Activated CD4-positive, alpha-beta T cell treated with anti-CD3 and anti-CD28 coated beads, Interleukin-2, amount 10 ng/mL, durations not matched to agents 7 days and 5 days (primary cell): ENCODE measurements around the gene UBE2G2. TPM values are rescaled to one million over a fixed set of nuclear protein-coding genes. Genes with fewer than 3 reads are reported as not detected.
"Not testable (repeated sequence)": the region's sequence is repeated elsewhere in the genome, so short reads cannot be mapped to it uniquely, and the experiment has no call there.

ENCODE experiments used
- CTCF ChIA-PET: fragments of 350-600 bp; sonication (Branson Sonifier 250); formaldehyde crosslinking; loops from one replicate; lab custom pipeline; 2021; ENCODE audit warnings: antibody characterized with exemption; lab: Charles Lee
- POLR2A ChIA-PET: fragments of 350-600 bp; sonication (Branson Sonifier 250); formaldehyde crosslinking; loops from one replicate; lab custom pipeline; 2021; ENCODE audit warnings: antibody characterized with exemption; lab: Charles Lee
- DNase-seq: peaks from one replicate; pipeline ENCODE4 v3.0.0-alpha.2; 2020
- H3K27ac Mint-ChIP-seq: one replicate; pipeline ENCODE4 v1.8.0; 2021; ENCODE audit warnings: mild to moderate bottlenecking, moderate library complexity, mixed read lengths
- H3K27me3 Mint-ChIP-seq: one replicate; pipeline ENCODE4 v1.8.0; 2021; ENCODE audit warnings: mixed read lengths
- H3K36me3 Mint-ChIP-seq: one replicate; pipeline ENCODE4 v1.8.0; 2021; ENCODE audit warnings: low read depth, mixed read lengths
- H3K4me1 Mint-ChIP-seq: one replicate; pipeline ENCODE4 v1.8.0; 2021; ENCODE audit warnings: mixed read lengths
- H3K4me3 Mint-ChIP-seq: one replicate; pipeline ENCODE4 v1.8.0; 2021; ENCODE audit warnings: mild to moderate bottlenecking, moderate library complexity, mixed read lengths
- H3K9me3 Mint-ChIP-seq: one replicate; pipeline ENCODE4 v1.8.0; 2021; ENCODE audit warnings: mixed read lengths
- total RNA-seq, 2 experiments: library from RNA; stranded (reverse); gene quantifications; one replicate each; pipeline ENCODE4 v1.2.3, GENCODE V29; 2021

The UBE2G2 gene
- total RNA-seq, 2 experiments from 2014 or later, result 95.8 to 103 TPM

DNA sequence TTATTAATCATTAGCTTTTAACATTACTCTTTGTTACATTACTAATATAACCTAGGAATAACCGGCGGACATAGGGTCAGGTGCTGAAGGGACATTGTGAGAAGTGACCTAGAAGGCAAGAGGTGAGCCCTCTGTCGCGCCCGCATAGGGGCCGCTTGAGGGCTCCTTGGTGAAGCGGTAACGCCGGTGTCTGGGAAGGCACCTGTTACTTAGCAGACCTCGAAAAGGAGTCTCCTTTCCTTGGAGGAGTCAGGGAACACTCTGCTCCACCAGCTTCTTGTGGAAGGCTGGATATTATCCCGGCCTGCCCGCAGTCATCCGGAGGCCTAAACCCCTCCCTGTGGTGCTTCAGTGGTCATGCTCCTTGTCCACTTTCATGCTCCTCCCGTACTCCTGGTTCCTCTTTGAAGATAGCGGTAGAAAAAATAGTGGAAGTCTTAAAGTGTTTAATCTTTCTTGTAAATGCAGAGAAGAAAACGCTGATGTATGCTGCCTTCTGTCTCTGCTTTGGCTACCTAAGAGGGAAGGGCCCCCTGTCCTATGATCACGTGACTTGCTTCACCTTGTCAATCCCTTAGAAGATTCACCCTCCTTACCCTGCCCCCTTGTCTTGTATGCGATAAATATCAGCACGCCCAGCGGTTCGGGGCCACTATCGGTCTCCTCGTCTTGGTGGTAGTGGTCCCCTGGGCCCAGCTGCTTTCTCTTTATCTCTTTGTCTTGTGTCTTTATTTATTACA is 31.1 kb upstream of the UBE2G2 start:
- POLR2A ChIA-PET, result not testable (repeated sequence)

DNA sequence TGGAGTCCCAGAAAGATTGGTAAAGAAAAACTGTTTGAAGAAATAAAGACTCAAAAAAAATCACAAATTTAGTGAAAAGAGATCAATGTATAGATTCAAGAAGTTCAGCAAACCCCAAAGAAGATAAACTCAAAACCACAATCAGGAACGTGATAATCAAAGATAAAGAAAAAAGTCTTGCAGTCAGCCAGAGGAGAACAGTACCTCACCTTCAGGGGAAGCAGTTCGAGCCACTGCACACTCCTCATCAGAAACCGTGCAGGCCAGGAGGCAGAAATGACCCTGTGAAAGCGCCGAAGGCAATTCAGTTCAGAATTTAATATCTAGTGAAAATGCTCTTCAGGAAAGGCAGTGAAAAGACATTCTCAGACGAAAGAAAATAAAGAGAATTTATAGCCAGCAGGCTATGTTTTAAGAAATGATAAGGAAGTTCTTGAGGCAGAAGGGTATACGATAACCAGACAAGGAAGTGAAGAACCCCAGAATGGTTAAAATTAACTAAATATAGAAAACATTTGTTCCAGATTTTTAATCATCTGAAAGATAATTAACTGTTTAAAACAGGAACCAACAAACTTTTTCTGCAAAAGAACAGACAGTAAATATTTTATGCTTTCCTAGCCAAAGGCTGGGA is 29.7 kb upstream of the UBE2G2 start:
- ChIA-PET POLR2A (no interaction called here), CTCF (no interaction called here)
- Mint-ChIP-seq H3K27ac (no peak overlapping the region), H3K9me3 (peaks cover 29% of the 10 kb centered on the region), H3K4me1 (peaks cover 7% of the 10 kb centered on the region), H3K36me3 (peaks cover 11% of the 10 kb centered on the region), H3K27me3 (peaks cover 21% of the 10 kb centered on the region), H3K4me3 (no peak overlapping the region)
- DNase-seq, result no peak

More for the DNA sequence above, 31.1 kb upstream of the UBE2G2 start:
- CTCF ChIA-PET, result interaction anchor here (1.2 kb wide), 1 partner anchor 29 kb away, joined by 3 read pairs; no protein-coding TSS in a partner anchor
- DNase-seq, H3K27ac Mint-ChIP-seq, H3K4me3 Mint-ChIP-seq, H3K4me1 Mint-ChIP-seq, H3K36me3 Mint-ChIP-seq: not testable (repeated sequence)
- Mint-ChIP-seq H3K27me3 (peaks cover 13% of the 10 kb centered on the region), H3K9me3 (peaks cover 21% of the 10 kb centered on the region)

DNA sequence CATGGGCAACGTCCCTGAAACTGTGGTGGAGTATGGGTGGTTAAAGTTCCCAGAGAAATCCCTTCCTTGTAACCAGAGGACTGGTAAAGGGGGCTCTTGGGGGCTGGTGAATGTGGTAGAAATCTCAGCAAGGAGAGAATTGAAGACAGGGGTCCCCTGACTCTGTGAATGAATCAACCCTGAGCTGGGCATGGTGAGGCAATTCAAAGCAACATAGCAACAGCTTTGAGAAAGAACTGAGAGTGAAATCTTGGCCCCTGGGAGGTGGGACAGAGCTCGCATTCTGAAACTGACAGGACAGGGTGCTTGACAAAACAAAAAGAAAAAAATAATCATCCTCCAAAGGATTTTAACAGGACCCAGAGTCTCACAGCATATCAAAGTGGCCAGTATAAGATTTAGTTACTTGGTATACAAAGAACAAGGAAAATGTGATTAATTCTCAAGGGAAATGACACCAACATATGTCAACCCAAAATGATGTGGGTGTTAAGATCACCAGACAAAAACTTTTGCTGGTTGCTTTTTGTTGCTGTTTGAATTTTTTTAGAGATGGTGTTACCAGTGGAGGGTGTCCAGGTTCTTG is 28.0 kb upstream of the UBE2G2 start:
- no peak overlapping the region for H3K27ac Mint-ChIP-seq
- H3K36me3 Mint-ChIP-seq, result peaks cover 11% of the 10 kb centered on the region
- peaks cover 7% of the 10 kb centered on the region for H3K4me1 Mint-ChIP-seq
- H3K9me3 Mint-ChIP-seq, result peaks cover 32% of the 10 kb centered on the region
- DNase-seq, result no peak
- H3K4me3 Mint-ChIP-seq, result no peak overlapping the region
- peaks cover 21% of the 10 kb centered on the region for H3K27me3 Mint-ChIP-seq
- ChIA-PET POLR2A (no interaction called here), CTCF (no interaction called here)

DNA sequence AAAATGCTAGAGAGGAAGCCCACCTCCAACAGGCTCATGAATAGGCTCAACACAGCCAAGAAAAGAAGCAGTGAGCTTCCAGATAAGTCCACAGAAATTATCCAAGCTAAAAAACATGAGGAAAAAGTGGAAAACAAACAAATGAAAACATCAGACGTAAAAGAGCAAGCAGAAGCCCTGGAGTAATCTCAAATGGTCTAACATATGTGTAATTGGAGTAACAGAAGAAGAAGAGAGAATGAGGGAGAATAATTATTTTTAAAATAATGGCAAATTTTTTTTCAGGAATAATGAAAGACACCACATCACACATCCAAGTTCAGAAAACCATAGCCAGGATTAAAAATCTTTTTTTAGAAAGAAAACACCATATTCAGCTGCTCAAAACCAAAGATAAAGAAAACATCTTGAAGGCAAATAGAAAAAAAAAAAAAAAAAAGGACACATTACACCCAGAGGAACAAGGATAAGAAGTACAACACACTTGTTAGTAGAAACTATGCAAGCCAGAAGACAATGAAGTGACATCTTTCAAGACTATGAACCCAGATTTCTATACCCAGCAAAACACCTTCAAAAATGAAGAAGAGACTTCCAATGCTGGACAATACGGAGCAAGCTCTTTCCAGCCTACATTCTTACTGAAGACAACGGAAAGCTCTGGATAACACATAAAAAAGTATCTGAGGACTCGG is 26.9 kb upstream of the UBE2G2 start:
- ChIA-PET POLR2A (no interaction called here), CTCF (interaction anchor here (0.7 kb wide), 1 partner anchor 172 kb away, joined by 6 read pairs; no protein-coding TSS in a partner anchor)
- peaks cover 11% of the 10 kb centered on the region for H3K36me3 Mint-ChIP-seq
- peaks cover 21% of the 10 kb centered on the region for H3K27me3 Mint-ChIP-seq
- H3K27ac Mint-ChIP-seq, result no peak overlapping the region
- peaks cover 35% of the 10 kb centered on the region for H3K9me3 Mint-ChIP-seq
- peaks cover 7% of the 10 kb centered on the region for H3K4me1 Mint-ChIP-seq
- H3K4me3 Mint-ChIP-seq, result no peak overlapping the region
- no peak for DNase-seq

DNA sequence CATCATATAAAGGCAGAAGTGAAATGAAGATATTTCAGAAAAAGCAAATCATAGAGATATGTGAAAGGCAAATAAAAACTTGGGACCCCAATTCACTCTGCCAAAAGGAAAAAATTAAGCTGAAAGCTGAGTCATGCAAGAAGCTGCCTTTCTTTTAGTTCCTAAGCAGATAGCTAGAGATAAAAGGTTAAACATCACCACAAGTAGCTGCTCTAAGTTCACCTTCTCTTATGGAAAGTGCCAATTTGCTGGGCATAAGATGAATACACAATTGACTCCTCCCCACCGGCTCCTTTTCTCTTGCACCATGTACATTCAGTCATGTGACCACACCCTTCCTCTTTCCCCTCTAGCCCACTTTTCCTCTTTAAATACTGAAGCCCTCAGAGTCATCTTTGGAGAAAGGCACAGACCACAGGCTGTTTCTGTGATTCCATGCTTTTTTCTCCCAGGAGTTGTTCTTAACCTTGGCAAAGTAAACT is 21.6 kb upstream of the UBE2G2 start:
- peaks cover 5% of the 10 kb centered on the region for H3K36me3 Mint-ChIP-seq
- peaks cover 37% of the 10 kb centered on the region for H3K9me3 Mint-ChIP-seq
- no peak for DNase-seq
- ChIA-PET CTCF (interaction anchor here (1.1 kb wide), 1 partner anchor 24 kb away, joined by 4 read pairs; no protein-coding TSS in a partner anchor), POLR2A (no interaction called here)
- H3K4me1 Mint-ChIP-seq, result peaks cover 2% of the 10 kb centered on the region
- H3K4me3 Mint-ChIP-seq, result no peak overlapping the region
- peaks cover 14% of the 10 kb centered on the region for H3K27me3 Mint-ChIP-seq
- no peak overlapping the region for H3K27ac Mint-ChIP-seq

DNA sequence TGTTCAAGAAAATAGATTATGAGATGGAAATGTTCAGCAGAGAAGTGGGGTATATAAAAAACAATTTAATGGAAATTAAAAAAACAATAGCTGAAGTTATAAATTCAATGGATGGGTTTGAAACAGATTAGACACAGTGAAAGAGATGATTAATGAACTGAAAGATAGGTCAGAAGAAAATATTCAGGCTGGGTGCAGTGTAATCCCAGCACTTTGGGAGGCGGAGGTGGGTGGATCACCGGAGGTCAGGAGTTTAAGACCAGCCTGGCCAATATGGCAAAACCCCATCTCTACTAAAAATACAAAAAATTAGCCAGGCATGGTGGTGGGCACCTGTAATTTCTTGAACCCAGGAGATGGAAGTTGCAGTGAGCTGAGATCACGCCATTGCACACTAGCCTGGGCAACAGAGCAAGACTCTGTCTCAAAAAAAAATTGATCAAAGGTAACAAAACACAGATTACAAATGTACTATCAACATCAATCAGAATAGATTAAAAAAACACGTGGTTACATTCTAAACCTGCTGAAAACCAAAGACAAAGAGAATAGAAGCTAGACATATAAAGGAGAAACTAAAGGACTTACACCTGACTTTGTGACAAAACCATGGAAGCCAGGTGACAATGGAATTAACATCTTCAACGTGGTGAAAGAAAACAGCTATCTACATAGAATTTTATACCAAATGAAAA is 21.0 kb upstream of the UBE2G2 start:
- H3K27me3 Mint-ChIP-seq, result peaks cover 9% of the 10 kb centered on the region
- peaks cover 2% of the 10 kb centered on the region for H3K4me1 Mint-ChIP-seq
- no peak overlapping the region for H3K4me3 Mint-ChIP-seq
- DNase-seq, result no peak
- CTCF ChIA-PET, result interaction anchor here (1.1 kb wide), 1 partner anchor 25 kb away, joined by 4 read pairs; no protein-coding TSS in a partner anchor
- H3K36me3 Mint-ChIP-seq, result peaks cover 2% of the 10 kb centered on the region
- POLR2A ChIA-PET, result no interaction called here
- peaks cover 32% of the 10 kb centered on the region for H3K9me3 Mint-ChIP-seq
- H3K27ac Mint-ChIP-seq, result no peak overlapping the region

DNA sequence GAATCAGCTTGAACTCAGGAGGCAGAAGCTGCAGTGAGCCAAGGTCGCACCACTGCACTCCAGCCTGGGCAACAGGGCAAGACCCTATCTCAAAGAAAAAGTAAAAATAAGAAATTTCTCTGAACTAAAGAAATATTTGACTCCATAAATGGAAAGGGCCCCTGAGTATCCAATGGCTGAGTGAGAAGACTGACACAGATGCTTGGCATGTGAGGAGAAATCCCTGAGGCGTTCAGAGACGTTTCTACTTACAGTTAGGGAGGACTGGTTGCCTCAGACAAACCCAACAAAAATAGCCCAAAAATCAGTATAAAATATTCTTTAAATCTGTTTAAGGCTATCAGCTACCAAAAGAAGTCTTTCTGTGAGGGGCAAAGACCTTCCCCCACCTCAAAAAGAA is 19.2 kb upstream of the UBE2G2 start:
- peaks cover 2% of the 10 kb centered on the region for H3K27me3 Mint-ChIP-seq

DNA sequence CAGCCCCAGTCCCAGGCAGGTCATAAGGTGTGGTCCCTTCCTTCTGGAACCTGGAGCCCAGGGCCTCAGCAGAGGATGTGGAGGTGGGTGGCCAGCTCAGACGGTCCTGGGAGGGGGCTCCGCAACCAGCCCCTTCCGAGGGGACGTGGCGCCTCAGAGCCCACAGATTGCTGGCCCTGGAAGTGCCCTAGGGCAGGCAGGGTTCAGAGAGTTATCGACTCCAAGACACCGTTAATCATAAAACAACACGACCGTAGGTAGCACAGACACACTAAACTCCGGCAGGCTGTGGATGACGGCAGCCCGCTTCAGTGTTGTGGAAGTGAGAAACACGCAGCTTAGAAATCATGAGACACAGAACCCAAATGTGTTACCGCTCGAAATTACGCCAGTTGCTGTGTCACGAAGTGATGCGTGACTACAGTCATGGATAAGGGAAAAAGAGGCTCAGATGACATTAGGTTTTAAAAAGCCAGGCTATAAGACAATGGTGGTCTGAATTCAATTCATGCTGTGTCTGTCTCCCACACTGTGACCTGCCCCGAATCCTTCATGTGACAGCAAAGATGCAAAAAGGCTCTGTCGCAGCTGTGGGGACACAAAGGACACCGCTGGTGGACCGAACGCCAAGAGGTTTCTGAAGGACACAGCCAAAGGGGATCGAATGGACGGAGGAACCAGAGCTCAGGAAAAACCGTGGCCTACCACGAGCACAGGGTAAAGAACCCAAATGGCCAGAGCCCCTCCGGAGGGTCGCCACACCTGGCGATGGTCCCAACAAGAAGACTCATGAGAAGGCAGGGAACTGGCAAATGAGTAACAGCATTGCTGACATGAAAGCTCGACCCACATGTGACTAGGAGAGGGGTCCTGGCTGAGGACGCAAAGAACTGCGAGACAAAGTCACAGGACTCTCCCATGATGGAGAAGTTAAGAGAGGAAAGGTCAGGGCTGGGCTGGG is 17.9 kb upstream of the UBE2G2 start:
- H3K4me1 Mint-ChIP-seq, result peaks cover 20% of the 10 kb centered on the region
- H3K27ac Mint-ChIP-seq, result peak overlapping the region; percentile 80
- H3K36me3 Mint-ChIP-seq, result peaks cover 2% of the 10 kb centered on the region
- H3K27me3 Mint-ChIP-seq, result peaks cover 2% of the 10 kb centered on the region
- CTCF ChIA-PET, result no interaction called here
- H3K9me3 Mint-ChIP-seq, result peaks cover 22% of the 10 kb centered on the region
- DNase-seq, result no peak
- H3K4me3 Mint-ChIP-seq, result peak overlapping the region; percentile 63
- POLR2A ChIA-PET, result no interaction called here

More for the DNA sequence above, 19.2 kb upstream of the UBE2G2 start:
- no peak for DNase-seq
- POLR2A ChIA-PET, result no interaction called here
- Mint-ChIP-seq H3K9me3 (peaks cover 22% of the 10 kb centered on the region), H3K27ac (no peak overlapping the region), H3K4me1 (peaks cover 15% of the 10 kb centered on the region), H3K36me3 (peaks cover 2% of the 10 kb centered on the region), H3K4me3 (no peak overlapping the region)
- CTCF ChIA-PET, result interaction anchor here (0.8 kb wide), 1 partner anchor 30 kb away, joined by 3 read pairs; no protein-coding TSS in a partner anchor

DNA sequence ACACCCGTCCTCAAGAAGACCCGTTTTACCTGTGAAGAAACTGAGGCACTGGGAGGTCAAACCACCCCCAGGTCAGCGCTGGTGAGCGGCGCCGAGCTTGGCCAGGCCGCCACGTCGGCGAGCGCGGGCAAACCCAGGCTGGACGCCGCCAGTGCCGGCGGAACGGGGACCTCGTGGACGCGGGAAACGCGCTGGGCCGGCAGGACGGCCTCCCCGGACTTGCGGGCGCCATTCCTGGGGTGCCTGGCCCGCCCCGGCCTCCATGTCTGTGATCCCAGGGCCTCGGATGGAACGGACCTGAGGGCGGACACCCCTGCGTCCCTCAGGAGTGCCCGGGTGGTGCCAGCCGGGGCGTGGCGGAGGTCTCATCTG is 17.0 kb upstream of the UBE2G2 start:
- Mint-ChIP-seq H3K4me1 (peaks cover 20% of the 10 kb centered on the region), H3K27ac (peak overlapping the region; percentile 80), H3K9me3 (peaks cover 20% of the 10 kb centered on the region), H3K4me3 (peak overlapping the region; percentile 63), H3K36me3 (peaks cover 2% of the 10 kb centered on the region), H3K27me3 (peaks cover 2% of the 10 kb centered on the region)
- ChIA-PET POLR2A (no interaction called here), CTCF (no interaction called here)
- no peak for DNase-seq

DNA sequence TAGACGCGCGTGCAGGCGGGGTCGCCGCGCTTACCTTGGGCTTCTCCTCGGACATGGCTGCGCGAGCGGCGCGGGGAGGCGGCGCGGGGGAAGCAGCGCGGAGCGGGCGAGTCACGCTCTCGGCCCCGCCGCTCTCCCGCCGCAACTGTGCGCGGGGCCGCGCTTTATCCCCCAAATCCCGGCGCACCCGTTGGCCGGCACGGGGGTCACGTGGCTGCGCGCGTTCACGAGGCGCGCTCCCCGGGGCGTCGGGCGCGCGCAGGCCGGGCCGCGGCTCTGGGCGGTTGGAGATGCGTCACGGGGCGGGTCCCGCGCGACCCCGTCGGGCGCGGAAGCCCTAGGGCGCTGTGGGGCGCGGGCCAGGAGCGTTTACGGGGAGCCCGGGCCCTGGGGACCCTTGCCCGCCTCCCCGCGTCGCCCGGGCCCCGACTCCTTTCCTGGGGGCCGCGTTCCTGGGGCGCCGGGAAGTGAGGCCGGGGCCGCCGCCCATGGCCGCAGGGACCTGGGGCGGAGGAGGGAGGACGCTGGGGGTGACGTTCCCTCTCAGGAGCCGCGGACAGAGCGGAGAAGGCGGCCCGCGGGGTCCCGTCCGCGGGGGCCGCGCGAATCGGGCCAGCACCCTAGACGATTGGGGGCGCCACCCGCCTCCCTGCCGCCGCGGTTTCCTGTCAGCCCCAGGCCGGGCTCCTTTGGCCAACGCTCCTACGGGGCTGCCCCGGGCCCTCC is 16.5 kb upstream of the UBE2G2 start, which contains the start of gene SUMO3:
SUMO3 (minus strand) TSS at position 149 of the 726 bp plus-strand sequence; CDS start at position 55, 94 bp downstream.
- POLR2A ChIA-PET, result no interaction called here
- peak; percentile 81 for DNase-seq
- Mint-ChIP-seq H3K27me3 (peaks cover 2% of the 10 kb centered on the region), H3K36me3 (peaks cover 2% of the 10 kb centered on the region), H3K4me3 (peak within 1 kb of the TSS; percentile 70), H3K27ac (peak within 1 kb of the TSS; percentile 80), H3K4me1 (peaks cover 20% of the 10 kb centered on the region), H3K9me3 (peaks cover 15% of the 10 kb centered on the region)
- CTCF ChIA-PET, result no interaction called here

DNA sequence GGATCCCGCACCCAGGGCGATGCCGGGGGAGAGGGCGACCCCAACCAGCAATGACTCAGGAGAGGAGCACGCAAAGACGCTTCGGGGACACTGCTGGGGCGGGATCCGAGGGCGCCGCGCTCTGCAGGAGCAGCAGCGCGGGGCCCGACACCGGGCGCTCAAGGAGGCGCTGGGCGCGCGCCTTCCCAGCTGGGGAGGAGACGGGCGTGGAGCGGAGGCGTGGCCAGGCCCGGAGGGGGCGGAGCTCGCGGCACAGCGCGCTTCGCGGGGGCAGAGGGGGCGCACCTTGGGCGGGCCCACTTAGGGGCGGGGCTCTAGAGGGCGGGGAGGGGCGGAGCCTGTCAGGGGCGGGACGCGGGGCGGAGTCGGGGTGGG is 15.9 kb upstream of the UBE2G2 start:
- peak; percentile 93 for DNase-seq
- peak overlapping the region; percentile 64 for H3K27ac Mint-ChIP-seq
- H3K9me3 Mint-ChIP-seq, result peaks cover 11% of the 10 kb centered on the region
- CTCF ChIA-PET, result no interaction called here
- H3K4me3 Mint-ChIP-seq, result peak overlapping the region; percentile 70
- peaks cover 22% of the 10 kb centered on the region for H3K4me1 Mint-ChIP-seq
- POLR2A ChIA-PET, result no interaction called here
- H3K27me3 Mint-ChIP-seq, result peaks cover 2% of the 10 kb centered on the region
- peaks cover 4% of the 10 kb centered on the region for H3K36me3 Mint-ChIP-seq
